Activated CD4-positive, alpha-beta memory T cell treated with anti-CD3 and anti-CD28 coated beads, Interleukin-2, amount 10 ng/mL, durations not matched to agents 7 days and 5 days (primary cell): ENCODE data around the gene KIRREL3. TPM values are rescaled to one million over a fixed set of nuclear protein-coding genes. Genes with fewer than 3 reads are reported as not detected.

Experiments
- CTCF ChIA-PET: fragments of 350-600 bp; sonication (Branson Sonifier 250); formaldehyde crosslinking; loops from one replicate; lab custom pipeline; 2021; ENCODE audit warnings: antibody characterized with exemption, inconsistent platforms; lab: Charles Lee
- POLR2A ChIA-PET: fragments of 350-600 bp; sonication (Branson Sonifier 250); formaldehyde crosslinking; loops from one replicate; lab custom pipeline; 2021; ENCODE audit warnings: antibody characterized with exemption; lab: Charles Lee
- DNase-seq: peaks from one replicate; pipeline ENCODE4 v3.0.0-alpha.2; 2020
- H3K27ac Mint-ChIP-seq: one replicate; pipeline ENCODE4 v1.8.0; 2021; ENCODE audit warnings: mild to moderate bottlenecking, mixed read lengths
- H3K27me3 Mint-ChIP-seq: one replicate; pipeline ENCODE4 v1.8.0; 2021; ENCODE audit warnings: mixed read lengths
- H3K36me3 Mint-ChIP-seq: one replicate; pipeline ENCODE4 v1.8.0; 2021; ENCODE audit warnings: low read depth, mixed read lengths
- H3K4me1 Mint-ChIP-seq: one replicate; pipeline ENCODE4 v1.8.0; 2021; ENCODE audit warnings: mixed read lengths
- H3K4me3 Mint-ChIP-seq: one replicate; pipeline ENCODE4 v1.8.0; 2021; ENCODE audit warnings: mild to moderate bottlenecking, mixed read lengths
- H3K9me3 Mint-ChIP-seq: one replicate; pipeline ENCODE4 v1.8.0; 2021; ENCODE audit warnings: mixed read lengths
- total RNA-seq, 2 experiments: library from RNA; stranded (reverse); gene quantifications; one replicate each; pipeline ENCODE4 v1.2.3, GENCODE V29; 2021

Gene KIRREL3
- total RNA-seq, 2 experiments from 2014 or later, result not detected

GRCh38 chr11:126510621-126511370 lies 489.8 kb downstream of the KIRREL3 start:
- Mint-ChIP-seq H3K27ac (no peak overlapping the region), H3K4me1 (no peaks in the 10 kb centered on the region), H3K27me3 (peaks cover 2% of the 10 kb centered on the region), H3K36me3 (no peaks in the 10 kb centered on the region), H3K9me3 (no peaks in the 10 kb centered on the region), H3K4me3 (no peak overlapping the region)
- no peak for DNase-seq
- POLR2A ChIA-PET, result no interaction called here
- CTCF ChIA-PET, result no interaction called here

- POLR2A ChIA-PET, result no interaction called here
- no peak overlapping the region for H3K4me3 Mint-ChIP-seq
- no peaks in the 10 kb centered on the region for H3K4me1 Mint-ChIP-seq
- no peak overlapping the region for H3K27ac Mint-ChIP-seq
- no peaks in the 10 kb centered on the region for H3K36me3 Mint-ChIP-seq
- no peak for DNase-seq
- no peaks in the 10 kb centered on the region for H3K9me3 Mint-ChIP-seq
- CTCF ChIA-PET, result no interaction called here
- H3K27me3 Mint-ChIP-seq, result peaks cover 13% of the 10 kb centered on the region
Observed at GRCh38 chr11:126507646-126508045, 492.9 kb downstream of the KIRREL3 start.

GRCh38 chr11:126506789-126507188 lies 493.8 kb downstream of the KIRREL3 start:
- CTCF ChIA-PET, result no interaction called here

DNA sequence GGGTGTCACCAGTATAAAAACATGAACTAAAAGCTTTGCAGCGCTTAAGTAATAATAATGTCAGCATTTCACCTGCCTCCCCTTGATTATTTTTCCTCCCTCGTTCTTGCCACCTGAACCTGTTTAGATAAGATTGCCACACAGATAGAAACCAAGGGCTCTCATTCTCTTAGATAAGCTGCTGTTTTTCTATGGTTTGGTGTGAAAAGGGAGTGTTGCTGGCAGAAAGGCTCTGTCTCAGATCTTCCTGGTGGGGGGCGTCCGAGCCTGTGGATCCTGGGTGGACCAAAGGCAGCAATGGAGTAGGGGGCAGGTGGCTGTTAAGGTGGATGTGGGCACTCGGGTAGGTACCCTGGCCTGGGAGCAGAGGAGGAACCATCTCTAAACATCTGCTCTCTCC lies 497.6 kb downstream of the KIRREL3 start:
- ChIA-PET POLR2A (no interaction called here), CTCF (interaction anchor here (0.8 kb wide), 1 partner anchor 23 kb away, joined by 3 read pairs; no protein-coding TSS in a partner anchor)

More at GRCh38 chr11:126506789-126507188, 493.8 kb downstream of the KIRREL3 start:
- Mint-ChIP-seq H3K27ac (no peak overlapping the region), H3K4me3 (no peak overlapping the region), H3K27me3 (peaks cover 13% of the 10 kb centered on the region), H3K4me1 (no peaks in the 10 kb centered on the region), H3K36me3 (no peaks in the 10 kb centered on the region), H3K9me3 (no peaks in the 10 kb centered on the region)
- no peak for DNase-seq
- POLR2A ChIA-PET, result no interaction called here

DNA sequence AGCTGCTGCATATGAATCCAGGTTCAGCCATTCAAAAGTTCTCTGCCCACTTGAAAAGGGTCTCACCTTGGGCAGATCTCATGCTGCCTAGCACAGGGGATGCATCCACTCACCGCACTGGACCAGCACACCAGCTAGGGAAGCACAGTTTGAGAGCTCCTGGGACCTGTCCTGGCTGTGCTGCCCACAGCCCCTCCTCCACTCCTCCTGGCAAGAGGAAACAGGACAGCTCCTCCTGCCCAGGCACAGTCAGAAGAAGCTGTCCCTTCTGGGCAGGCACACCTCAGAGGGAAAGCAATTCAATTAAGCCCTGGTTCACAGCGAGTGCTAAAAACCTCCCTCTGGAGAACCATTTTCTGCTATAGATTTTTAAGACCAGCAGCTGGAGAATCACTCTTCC lies 498.4 kb downstream of the KIRREL3 start:
- no peak for DNase-seq
- Mint-ChIP-seq H3K36me3 (no peaks in the 10 kb centered on the region), H3K4me3 (no peak overlapping the region), H3K9me3 (no peaks in the 10 kb centered on the region), H3K27ac (no peak overlapping the region), H3K4me1 (no peaks in the 10 kb centered on the region), H3K27me3 (peaks cover 26% of the 10 kb centered on the region)
- CTCF ChIA-PET, result interaction anchor here (1.6 kb wide), 1 partner anchor 21 kb away, joined by 4 read pairs; no protein-coding TSS in a partner anchor
- POLR2A ChIA-PET, result no interaction called here

More for the DNA sequence above, 497.6 kb downstream of the KIRREL3 start:
- H3K36me3 Mint-ChIP-seq, result no peaks in the 10 kb centered on the region
- H3K4me1 Mint-ChIP-seq, result no peaks in the 10 kb centered on the region
- peaks cover 26% of the 10 kb centered on the region for H3K27me3 Mint-ChIP-seq
- no peaks in the 10 kb centered on the region for H3K9me3 Mint-ChIP-seq
- no peak overlapping the region for H3K27ac Mint-ChIP-seq
- no peak overlapping the region for H3K4me3 Mint-ChIP-seq
- DNase-seq, result no peak

DNA sequence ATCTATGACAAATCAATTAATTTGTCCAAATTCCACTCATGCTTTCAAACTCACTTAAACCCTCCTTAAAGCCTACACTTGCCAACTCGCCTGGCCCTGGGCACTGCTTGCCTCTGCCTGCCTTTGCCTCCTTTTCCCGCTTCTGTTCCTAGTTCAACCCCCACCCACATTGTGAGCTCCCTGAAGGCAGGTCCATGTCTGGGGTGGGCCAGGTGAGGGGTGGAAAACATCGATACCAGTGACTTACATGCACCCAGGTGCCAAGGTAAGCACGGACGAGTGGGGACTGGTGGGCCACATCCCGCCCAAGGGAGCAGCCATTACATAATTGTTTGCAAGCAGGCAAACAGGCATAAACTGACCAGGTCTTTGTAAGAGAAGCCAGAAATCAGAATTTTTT lies 498.9 kb downstream of the KIRREL3 start:
- POLR2A ChIA-PET, result no interaction called here
- DNase-seq, result no peak
- Mint-ChIP-seq H3K4me3 (no peak overlapping the region), H3K27me3 (peaks cover 28% of the 10 kb centered on the region), H3K9me3 (no peaks in the 10 kb centered on the region), H3K4me1 (no peaks in the 10 kb centered on the region), H3K27ac (no peak overlapping the region), H3K36me3 (no peaks in the 10 kb centered on the region)
- CTCF ChIA-PET, result interaction anchor here (1.6 kb wide), 1 partner anchor 21 kb away, joined by 4 read pairs; no protein-coding TSS in a partner anchor

DNA sequence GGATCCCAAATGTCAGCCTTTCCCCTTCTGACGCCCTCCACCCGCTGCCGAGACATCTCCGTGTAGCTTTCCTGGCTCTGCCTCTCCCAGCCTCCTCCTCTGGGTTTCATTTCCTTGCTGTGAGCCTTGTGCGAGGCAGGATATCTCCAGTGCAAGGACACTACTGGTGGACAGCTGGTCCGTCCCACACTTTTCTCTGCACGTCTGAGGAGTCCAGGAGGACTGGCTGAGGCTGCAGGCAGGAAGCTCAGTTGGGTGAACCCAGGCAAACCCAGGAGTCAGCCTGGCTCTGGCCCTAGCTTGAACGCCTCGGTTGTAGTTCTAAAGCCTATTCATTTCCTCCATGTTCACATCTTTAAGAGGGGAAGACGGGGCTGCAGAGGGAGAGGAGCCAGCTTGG lies 499.6 kb downstream of the KIRREL3 start:
- CTCF ChIA-PET, result interaction anchor here (1.6 kb wide), 1 partner anchor 20 kb away, joined by 4 read pairs; no protein-coding TSS in a partner anchor
- no peaks in the 10 kb centered on the region for H3K4me1 Mint-ChIP-seq
- H3K27ac Mint-ChIP-seq, result no peak overlapping the region
- peaks cover 28% of the 10 kb centered on the region for H3K27me3 Mint-ChIP-seq
- POLR2A ChIA-PET, result no interaction called here
- no peak overlapping the region for H3K4me3 Mint-ChIP-seq
- DNase-seq, result no peak
- no peaks in the 10 kb centered on the region for H3K36me3 Mint-ChIP-seq
- H3K9me3 Mint-ChIP-seq, result no peaks in the 10 kb centered on the region

- peaks cover 19% of the 10 kb centered on the region for H3K27me3 Mint-ChIP-seq
- H3K9me3 Mint-ChIP-seq, result no peaks in the 10 kb centered on the region
- no peaks in the 10 kb centered on the region for H3K4me1 Mint-ChIP-seq
- CTCF ChIA-PET, result no interaction called here
- DNase-seq, result no peak
- POLR2A ChIA-PET, result no interaction called here
- no peak overlapping the region for H3K4me3 Mint-ChIP-seq
- no peaks in the 10 kb centered on the region for H3K36me3 Mint-ChIP-seq
- H3K27ac Mint-ChIP-seq, result no peak overlapping the region
Observed at GRCh38 chr11:126499131-126499752, 501.3 kb downstream of the KIRREL3 start.

- peaks cover 15% of the 10 kb centered on the region for H3K27me3 Mint-ChIP-seq
- no peaks in the 10 kb centered on the region for H3K9me3 Mint-ChIP-seq
- H3K27ac Mint-ChIP-seq, result no peak overlapping the region
- POLR2A ChIA-PET, result no interaction called here
- no peak overlapping the region for H3K4me3 Mint-ChIP-seq
- no peaks in the 10 kb centered on the region for H3K4me1 Mint-ChIP-seq
- DNase-seq, result no peak
- H3K36me3 Mint-ChIP-seq, result no peaks in the 10 kb centered on the region
- CTCF ChIA-PET, result interaction anchor here (1.3 kb wide), 1 partner anchor 18 kb away, joined by 3 read pairs; no protein-coding TSS in a partner anchor
Observed at GRCh38 chr11:126498281-126498680, 502.3 kb downstream of the KIRREL3 start.

GRCh38 chr11:126497581-126498122 lies 502.9 kb downstream of the KIRREL3 start:
- H3K4me3 Mint-ChIP-seq, result no peak overlapping the region
- DNase-seq, result no peak
- no peaks in the 10 kb centered on the region for H3K9me3 Mint-ChIP-seq
- POLR2A ChIA-PET, result no interaction called here
- H3K27me3 Mint-ChIP-seq, result peaks cover 15% of the 10 kb centered on the region
- CTCF ChIA-PET, result interaction anchor here (1.1 to 1.3 kb wide), 2 partner anchors 14 to 17 kb away, joined by 3 read pairs; no protein-coding TSS in a partner anchor
- no peak overlapping the region for H3K27ac Mint-ChIP-seq
- H3K4me1 Mint-ChIP-seq, result no peaks in the 10 kb centered on the region
- H3K36me3 Mint-ChIP-seq, result no peaks in the 10 kb centered on the region

DNA sequence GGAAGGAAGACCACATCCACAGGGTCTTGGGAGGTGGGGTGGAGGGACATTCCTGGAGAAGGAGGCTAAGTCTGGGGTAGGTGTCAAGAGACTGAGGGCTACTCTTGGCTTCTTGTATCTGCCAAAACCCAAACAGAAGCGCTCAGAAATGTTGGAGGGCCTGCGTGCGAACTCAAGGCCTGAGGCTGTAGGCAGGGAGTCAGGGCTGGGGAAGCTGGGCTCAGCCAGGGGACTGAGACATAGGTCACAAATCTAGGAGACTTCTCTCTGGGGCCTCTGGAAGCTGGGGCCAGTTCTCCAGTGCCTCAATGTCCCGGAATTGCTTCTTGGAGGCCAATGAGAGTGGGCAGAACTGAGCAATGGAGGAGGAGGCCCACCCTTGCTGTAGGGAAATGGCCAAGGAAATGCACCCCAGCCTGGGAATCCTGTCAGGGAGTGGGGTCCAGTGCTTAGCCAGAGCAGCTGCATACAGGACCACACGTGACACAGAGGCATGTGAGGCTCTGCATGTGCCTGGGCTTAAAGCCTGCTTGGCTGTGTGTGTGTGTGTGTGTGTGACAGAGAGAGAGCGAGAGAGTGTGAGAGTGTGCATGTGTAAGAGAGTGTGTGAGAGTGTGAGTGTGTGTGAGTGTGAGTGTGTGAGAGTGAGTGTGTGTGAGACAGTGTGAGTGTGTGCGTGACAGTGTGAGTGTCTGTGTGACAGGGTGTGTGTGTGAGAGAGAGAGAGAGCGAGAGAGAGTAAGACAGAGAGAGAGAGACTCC lies 503.8 kb downstream of the KIRREL3 start:
- H3K4me1 Mint-ChIP-seq, result no peaks in the 10 kb centered on the region
- DNase-seq, result no peak
- H3K9me3 Mint-ChIP-seq, result no peaks in the 10 kb centered on the region
- POLR2A ChIA-PET, result no interaction called here
- no peak overlapping the region for H3K4me3 Mint-ChIP-seq
- peaks cover 15% of the 10 kb centered on the region for H3K27me3 Mint-ChIP-seq
- H3K36me3 Mint-ChIP-seq, result no peaks in the 10 kb centered on the region
- H3K27ac Mint-ChIP-seq, result no peak overlapping the region
- CTCF ChIA-PET, result interaction anchor here (1.1 to 1.3 kb wide), 3 partner anchors 13 to 16 kb away, joined by 3 to 4 read pairs (median 3); no protein-coding TSS in a partner anchor

DNA sequence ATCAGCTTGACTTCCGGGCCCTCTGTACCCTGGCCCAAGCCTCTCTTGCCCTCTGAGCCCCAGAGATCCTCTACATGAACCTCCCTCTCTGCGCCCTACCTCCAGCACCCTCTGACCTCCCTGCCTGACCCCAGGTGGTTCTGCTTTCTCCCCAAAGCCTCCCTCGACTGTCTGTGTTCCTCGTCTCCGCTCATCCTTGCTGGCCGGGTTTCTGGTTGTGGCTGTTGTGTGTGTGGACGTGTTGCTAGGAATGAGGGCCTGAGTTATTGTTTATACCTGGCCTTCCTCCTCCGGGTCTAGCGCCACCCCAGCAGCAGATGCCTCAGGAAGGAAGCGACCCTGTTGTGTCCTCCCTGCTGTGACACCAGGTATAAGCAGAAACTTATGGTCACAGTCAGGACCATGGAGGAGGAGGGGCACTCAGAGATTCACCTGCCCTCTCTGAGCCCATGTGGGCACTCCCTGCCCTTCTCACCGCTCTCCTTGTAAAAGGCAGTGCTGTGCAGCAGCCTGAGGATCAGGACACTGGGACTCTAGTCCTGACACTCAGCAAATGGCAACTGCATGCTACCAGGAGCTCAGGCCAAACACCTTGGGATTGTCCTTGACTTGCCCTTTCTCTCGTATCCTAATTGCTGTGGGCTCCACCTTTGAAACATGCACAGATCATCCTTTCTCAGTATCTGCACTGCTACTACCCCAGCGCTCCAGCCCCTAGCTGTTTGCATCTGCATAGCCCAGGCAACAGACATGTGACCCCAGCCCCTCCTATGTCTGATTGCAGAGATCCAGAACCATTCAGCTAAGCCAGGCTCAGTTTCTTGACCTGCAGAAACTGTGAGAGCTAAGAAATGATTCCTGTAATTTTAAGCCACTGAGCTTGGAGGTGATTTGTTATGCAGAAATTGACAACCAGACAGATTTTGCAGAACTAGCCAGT lies 505.0 kb downstream of the KIRREL3 start:
- Mint-ChIP-seq H3K4me3 (no peak overlapping the region), H3K27me3 (peaks cover 11% of the 10 kb centered on the region), H3K9me3 (no peaks in the 10 kb centered on the region), H3K36me3 (no peaks in the 10 kb centered on the region), H3K27ac (no peak overlapping the region), H3K4me1 (no peaks in the 10 kb centered on the region)
- ChIA-PET CTCF (interaction anchor here (1.2 kb wide), 1 partner anchor 15 kb away, joined by 4 read pairs; no protein-coding TSS in a partner anchor), POLR2A (no interaction called here)
- no peak for DNase-seq
